K562 (cell line): ENCODE measurements around the gene CFAP20. TPM values are rescaled to one million over a fixed set of nuclear protein-coding genes. Genes with fewer than 3 reads are reported as not detected.
A peak's percentile ranks its signal among the peaks of the same experiment; 100 is the strongest.

Experiments used
- CXXC5 ChIP-seq: fragments of 250-450 bp; sonication (Bioruptor Pico); IDR thresholded peaks from 2 replicates; pipeline ENCODE4 v1.8.0; 2022; ENCODE audit warnings: inconsistent platforms, mild to moderate bottlenecking, moderate library complexity
- FOXJ2 ChIP-seq: fragments of 200-800 bp; sonication (Bioruptor generic); IDR thresholded peaks from 2 replicates; pipeline ENCODE4 v1.6.1; 2016; ENCODE audit warnings: missing genetic modification characterization, missing compliant biosample characterization
- HNRNPUL1 ChIP-seq: fragments of 200-400 bp; formaldehyde crosslinking; IDR thresholded peaks from 2 replicates; pipeline ENCODE4 v1.6.1; 2017; ENCODE audit warnings: low read length
- KAT7 ChIP-seq: sonication (generic); formaldehyde crosslinking; IDR thresholded peaks from 2 replicates; pipeline ENCODE4 v1.8.0; 2022; ENCODE audit warnings: missing genetic modification reagents, mild to moderate bottlenecking, borderline replicate concordance
- NR3C1 ChIP-seq: sonication (generic); formaldehyde crosslinking; IDR thresholded peaks from 2 replicates; pipeline ENCODE4 v1.8.1; 2022; ENCODE audit warnings: missing genetic modification reagents
- NR4A1 ChIP-seq, 2 experiments: fragments of 250-450 bp in 1 of 2; fragments of 450-650 bp in 1 of 2; sonication (Bioruptor Pico) in 1 of 2; IDR thresholded peaks; 2 replicates each; pipeline versions ENCODE4 v1.4.0 to v1.6.1; 2016 to 2020; ENCODE audit warnings: mild to moderate bottlenecking in 2 of 2, missing compliant biosample characterization in 1 of 2, missing genetic modification characterization in 1 of 2, moderate library complexity in 1 of 2
- SAP30 ChIP-seq: fragments of 200-600 bp; sonication (generic); IDR thresholded peaks from 2 replicates; pipeline ENCODE4 v1.6.1; 2012; ENCODE audit warnings: borderline replicate concordance, low read depth, mild to moderate bottlenecking, moderate library complexity, low read length, control low read depth, inconsistent platforms; ENCODE audit not compliant: insufficient read depth, poor library complexity, severe bottlenecking
- ZNF174 ChIP-seq: fragments of 250-450 bp; sonication (Bioruptor Pico); IDR thresholded peaks from 2 replicates; pipeline ENCODE4 v1.4.0; 2020; ENCODE audit warnings: mild to moderate bottlenecking
- ZNF239 ChIP-seq: fragments of 250-450 bp; sonication (Bioruptor Pico); IDR thresholded peaks from 2 replicates; pipeline ENCODE4 v1.4.0; 2020; ENCODE audit warnings: mild to moderate bottlenecking
- ZNF583 ChIP-seq: fragments of 250-450 bp; sonication (Bioruptor Pico); IDR thresholded peaks from 2 replicates; pipeline ENCODE4 v1.4.0; 2020
- polyA plus RNA-seq, 8 experiments: library from polyadenylated mRNA; depleted of rRNA in 4 of 8; stranded (reverse) in 5 of 8; unstranded in 3 of 8; fragments of >200 nt; fragmentation: Nextera tagmentation in 2 of 8; fragmentation: Illumina TruSeq in 1 of 8; extraction: Ambion mirVana in 2 of 8; extraction: Trizol in 1 of 8; gene quantifications; 2 replicates each; pipeline versions ENCODE4 v1.2.1 to v1.2.3, GENCODE V29; 2011 to 2014; ENCODE audit warnings: inconsistent platforms in 1 of 8, missing spikeins in 1 of 8
- total RNA-seq, 7 experiments: library from RNA; depleted of rRNA in 6 of 7; stranded (reverse); fragments of >200 nt in 6 of 7; fragmentation: Illumina TruSeq in 2 of 7; extraction: Trizol in 2 of 7; gene quantifications; 2 replicates each; pipeline versions ENCODE4 v1.2.1 to v1.2.3, GENCODE V29; 2011 to 2021; ENCODE audit warnings: low replicate concordance in 1 of 7
- TF ChIP-seq, protein P1 (sequence below): sonication (generic); IDR thresholded peaks from 2 replicates; pipeline ENCODE4 v1.6.1; 2016
- TF ChIP-seq, protein P2 (sequence below): IDR thresholded peaks from 2 replicates; pipeline ENCODE4 v1.6.1; 2016; ENCODE audit warnings: missing genetic modification characterization, missing compliant biosample characterization
- TF ChIP-seq, protein P3 (sequence below): sonication (generic); formaldehyde crosslinking; IDR thresholded peaks from 2 replicates; pipeline ENCODE4 v1.8.0; 2023; ENCODE audit warnings: mild to moderate bottlenecking, missing genetic modification reagents
- TF ChIP-seq, protein P4 (sequence below): fragments of 450-650 bp; IDR thresholded peaks from 2 replicates; pipeline ENCODE4 v1.6.1; 2016; ENCODE audit warnings: low read depth

CFAP20 gene
- total and polyA plus RNA-seq, 9 of the 15 experiments (the other 6 are each of a cell fraction or from before 2014, with no cell fraction given): 20.5 to 90.5 (median 75.3) TPM

DNA sequence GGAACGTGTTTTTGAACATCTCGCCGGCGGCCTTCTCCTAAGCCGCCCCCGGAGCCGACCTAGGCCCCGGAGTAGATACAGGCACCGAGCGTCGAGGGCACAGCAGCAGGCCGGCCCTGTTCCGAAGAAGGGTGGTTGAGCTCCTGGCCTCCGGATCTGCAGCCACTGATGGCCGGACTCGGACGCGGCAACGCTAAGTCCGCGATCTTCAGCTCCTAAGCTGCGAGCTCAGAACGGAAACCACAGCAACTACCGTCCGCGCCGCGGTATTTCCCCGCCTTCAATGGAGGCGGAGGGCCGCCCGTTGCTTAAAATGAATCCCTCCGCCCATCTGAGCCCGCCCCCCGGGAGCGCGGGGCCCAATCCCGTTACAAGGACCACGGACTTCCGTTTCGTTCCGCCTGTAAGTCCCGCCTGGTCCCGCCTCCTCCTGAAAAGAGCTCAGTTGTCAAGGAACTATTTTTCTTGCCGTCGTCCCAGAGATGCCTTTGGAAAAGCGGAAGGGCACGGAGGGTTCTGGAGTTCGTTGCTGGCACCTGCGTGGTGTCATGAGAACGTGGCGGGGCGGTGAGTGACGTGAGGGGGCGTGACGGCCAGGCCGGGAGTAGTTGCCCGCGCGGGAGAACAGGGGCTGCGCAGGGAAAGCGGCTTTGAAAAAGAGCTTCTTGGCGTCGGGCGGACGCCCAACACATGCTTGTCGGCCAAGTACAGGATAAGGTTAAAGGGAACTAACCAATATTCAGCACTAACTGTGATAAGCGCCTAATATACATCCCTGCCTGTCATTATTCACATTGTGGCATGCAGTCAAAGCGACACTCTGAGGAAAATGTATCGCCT lies at the start of gene CFAP20 (continued):
- TF ChIP-seq SAP30: no peak
- peak; percentile 100 for TF ChIP-seq CXXC5 (CRISPR knock-in tag)
- TF ChIP-seq ZNF174 (CRISPR knock-in tag): no peak
- TF ChIP-seq, protein P1, sequence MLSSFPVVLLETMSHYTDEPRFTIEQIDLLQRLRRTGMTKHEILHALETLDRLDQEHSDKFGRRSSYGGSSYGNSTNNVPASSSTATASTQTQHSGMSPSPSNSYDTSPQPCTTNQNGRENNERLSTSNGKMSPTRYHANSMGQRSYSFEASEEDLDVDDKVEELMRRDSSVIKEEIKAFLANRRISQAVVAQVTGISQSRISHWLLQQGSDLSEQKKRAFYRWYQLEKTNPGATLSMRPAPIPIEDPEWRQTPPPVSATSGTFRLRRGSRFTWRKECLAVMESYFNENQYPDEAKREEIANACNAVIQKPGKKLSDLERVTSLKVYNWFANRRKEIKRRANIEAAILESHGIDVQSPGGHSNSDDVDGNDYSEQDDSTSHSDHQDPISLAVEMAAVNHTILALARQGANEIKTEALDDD: peak; percentile 53; the same call in 1 of the 2 replicates
- TF ChIP-seq ZNF239 (CRISPR knock-in tag): no peak
- peak; percentile 89 for TF ChIP-seq FOXJ2 (tag)
- TF ChIP-seq KAT7 (CRISPR knock-in tag): peak; percentile 79; the same call in 1 of the 2 replicates
- TF ChIP-seq HNRNPUL1: no peak
- TF ChIP-seq, protein P2, sequence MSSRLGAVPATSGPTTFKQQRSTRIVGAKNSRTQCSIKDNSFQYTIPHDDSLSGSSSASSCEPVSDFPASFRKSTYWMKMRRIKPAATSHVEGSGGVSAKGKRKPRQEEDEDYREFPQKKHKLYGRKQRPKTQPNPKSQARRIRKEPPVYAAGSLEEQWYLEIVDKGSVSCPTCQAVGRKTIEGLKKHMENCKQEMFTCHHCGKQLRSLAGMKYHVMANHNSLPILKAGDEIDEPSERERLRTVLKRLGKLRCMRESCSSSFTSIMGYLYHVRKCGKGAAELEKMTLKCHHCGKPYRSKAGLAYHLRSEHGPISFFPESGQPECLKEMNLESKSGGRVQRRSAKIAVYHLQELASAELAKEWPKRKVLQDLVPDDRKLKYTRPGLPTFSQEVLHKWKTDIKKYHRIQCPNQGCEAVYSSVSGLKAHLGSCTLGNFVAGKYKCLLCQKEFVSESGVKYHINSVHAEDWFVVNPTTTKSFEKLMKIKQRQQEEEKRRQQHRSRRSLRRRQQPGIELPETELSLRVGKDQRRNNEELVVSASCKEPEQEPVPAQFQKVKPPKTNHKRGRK (tag): no peak
- no peak for TF ChIP-seq NR4A1 (CRISPR knock-in tag; IDR thresholded peaks at IDR 0.05)
- TF ChIP-seq NR4A1 (tag; IDR thresholded peaks at IDR 0.05): peak; percentile 48; the same call in 1 of the 2 replicates
- TF ChIP-seq NR3C1 (CRISPR knock-in tag): no peak
- TF ChIP-seq ZNF583 (CRISPR knock-in tag): peak; percentile 68; the same call in 1 of the 2 replicates
- TF ChIP-seq, protein P3, sequence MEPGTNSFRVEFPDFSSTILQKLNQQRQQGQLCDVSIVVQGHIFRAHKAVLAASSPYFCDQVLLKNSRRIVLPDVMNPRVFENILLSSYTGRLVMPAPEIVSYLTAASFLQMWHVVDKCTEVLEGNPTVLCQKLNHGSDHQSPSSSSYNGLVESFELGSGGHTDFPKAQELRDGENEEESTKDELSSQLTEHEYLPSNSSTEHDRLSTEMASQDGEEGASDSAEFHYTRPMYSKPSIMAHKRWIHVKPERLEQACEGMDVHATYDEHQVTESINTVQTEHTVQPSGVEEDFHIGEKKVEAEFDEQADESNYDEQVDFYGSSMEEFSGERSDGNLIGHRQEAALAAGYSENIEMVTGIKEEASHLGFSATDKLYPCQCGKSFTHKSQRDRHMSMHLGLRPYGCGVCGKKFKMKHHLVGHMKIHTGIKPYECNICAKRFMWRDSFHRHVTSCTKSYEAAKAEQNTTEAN: 0 out of 2 replicates have a peak, but pooled peaks have one; percentile 62
- TF ChIP-seq, protein P4, sequence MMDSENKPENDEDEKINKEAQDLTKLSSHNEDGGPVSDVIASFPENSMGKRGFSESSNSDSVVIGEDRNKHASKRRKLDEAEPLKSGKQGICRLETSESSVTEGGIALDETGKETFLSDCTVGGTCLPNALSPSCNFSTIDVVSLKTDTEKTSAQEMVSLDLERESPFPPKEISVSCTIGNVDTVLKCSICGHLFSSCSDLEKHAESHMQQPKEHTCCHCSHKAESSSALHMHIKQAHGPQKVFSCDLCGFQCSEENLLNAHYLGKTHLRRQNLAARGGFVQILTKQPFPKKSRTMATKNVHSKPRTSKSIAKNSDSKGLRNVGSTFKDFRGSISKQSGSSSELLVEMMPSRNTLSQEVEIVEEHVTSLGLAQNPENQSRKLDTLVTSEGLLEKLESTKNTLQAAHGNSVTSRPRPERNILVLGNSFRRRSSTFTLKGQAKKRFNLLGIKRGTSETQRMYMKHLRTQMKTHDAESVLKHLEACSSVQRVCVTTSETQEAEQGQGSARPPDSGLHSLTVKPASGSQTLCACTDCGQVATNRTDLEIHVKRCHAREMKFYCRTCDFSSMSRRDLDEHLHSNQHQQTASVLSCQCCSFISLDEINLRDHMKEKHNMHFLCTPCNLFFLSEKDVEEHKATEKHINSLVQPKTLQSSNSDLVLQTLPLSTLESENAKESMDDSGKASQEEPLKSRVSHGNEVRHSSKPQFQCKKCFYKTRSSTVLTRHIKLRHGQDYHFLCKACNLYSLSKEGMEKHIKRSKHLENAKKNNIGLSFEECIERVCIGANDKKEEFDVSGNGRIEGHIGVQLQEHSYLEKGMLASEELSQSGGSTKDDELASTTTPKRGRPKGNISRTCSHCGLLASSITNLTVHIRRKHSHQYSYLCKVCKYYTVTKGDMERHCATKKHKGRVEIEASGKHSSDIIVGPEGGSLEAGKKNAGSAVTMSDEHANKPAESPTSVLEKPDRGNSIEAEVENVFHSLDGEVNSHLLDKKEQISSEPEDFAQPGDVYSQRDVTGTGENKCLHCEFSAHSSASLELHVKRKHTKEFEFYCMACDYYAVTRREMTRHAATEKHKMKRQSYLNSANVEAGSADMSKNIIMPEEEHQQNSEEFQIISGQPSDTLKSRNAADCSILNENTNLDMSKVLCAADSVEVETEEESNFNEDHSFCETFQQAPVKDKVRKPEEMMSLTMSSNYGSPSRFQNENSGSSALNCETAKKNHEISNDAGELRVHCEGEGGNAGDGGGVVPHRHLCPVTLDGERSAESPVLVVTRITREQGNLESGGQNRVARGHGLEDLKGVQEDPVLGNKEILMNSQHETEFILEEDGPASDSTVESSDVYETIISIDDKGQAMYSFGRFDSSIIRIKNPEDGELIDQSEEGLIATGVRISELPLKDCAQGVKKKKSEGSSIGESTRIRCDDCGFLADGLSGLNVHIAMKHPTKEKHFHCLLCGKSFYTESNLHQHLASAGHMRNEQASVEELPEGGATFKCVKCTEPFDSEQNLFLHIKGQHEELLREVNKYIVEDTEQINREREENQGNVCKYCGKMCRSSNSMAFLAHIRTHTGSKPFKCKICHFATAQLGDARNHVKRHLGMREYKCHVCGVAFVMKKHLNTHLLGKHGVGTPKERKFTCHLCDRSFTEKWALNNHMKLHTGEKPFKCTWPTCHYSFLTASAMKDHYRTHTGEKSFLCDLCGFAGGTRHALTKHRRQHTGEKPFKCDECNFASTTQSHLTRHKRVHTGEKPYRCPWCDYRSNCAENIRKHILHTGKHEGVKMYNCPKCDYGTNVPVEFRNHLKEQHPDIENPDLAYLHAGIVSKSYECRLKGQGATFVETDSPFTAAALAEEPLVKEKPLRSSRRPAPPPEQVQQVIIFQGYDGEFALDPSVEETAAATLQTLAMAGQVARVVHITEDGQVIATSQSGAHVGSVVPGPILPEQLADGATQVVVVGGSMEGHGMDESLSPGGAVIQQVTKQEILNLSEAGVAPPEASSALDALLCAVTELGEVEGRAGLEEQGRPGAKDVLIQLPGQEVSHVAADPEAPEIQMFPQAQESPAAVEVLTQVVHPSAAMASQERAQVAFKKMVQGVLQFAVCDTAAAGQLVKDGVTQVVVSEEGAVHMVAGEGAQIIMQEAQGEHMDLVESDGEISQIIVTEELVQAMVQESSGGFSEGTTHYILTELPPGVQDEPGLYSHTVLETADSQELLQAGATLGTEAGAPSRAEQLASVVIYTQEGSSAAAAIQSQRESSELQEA: no peak
